ENCODE results near the gene PTPN4.

Gene PTPN4

DNA sequence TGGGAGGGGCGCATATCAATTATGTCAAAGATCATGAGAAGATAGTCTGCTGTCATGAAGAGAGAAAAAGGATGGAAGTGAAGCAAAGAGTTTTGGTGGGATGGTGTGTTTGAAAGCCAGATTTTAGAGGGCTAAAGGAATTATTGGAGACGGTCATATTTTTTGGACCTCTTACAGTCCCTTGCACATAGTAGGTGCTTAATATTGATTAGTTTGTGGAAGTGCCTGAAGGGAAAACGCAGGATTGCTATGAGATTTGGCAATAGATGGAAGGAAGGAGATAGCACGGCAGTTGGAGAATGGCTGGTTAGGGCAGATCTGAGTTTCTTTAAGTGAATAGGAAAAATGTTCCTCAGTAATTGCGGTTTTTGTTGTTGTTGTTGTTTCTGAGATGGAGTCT, 269.1 kb downstream of the PTPN4 start:
- no peak for ATAC-seq
- TF ChIP-seq, protein P1, sequence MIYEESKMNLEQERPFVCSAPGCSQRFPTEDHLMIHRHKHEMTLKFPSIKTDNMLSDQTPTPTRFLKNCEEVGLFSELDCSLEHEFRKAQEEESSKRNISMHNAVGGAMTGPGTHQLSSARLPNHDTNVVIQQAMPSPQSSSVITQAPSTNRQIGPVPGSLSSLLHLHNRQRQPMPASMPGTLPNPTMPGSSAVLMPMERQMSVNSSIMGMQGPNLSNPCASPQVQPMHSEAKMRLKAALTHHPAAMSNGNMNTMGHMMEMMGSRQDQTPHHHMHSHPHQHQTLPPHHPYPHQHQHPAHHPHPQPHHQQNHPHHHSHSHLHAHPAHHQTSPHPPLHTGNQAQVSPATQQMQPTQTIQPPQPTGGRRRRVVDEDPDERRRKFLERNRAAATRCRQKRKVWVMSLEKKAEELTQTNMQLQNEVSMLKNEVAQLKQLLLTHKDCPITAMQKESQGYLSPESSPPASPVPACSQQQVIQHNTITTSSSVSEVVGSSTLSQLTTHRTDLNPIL (CRISPR knock-in tag; IDR thresholded peaks at IDR 0.05; ENCODE audit: low read depth) = no peak
- TF ChIP-seq ISL1 (CRISPR knock-in tag; IDR thresholded peaks at IDR 0.05) (no peak), GLIS3 (CRISPR knock-in tag; IDR thresholded peaks at IDR 0.05) (no peak), ZNF8 (CRISPR knock-in tag; IDR thresholded peaks at IDR 0.05) (no peak), TCF4 (CRISPR knock-in tag; IDR thresholded peaks at IDR 0.05; ENCODE audit: borderline replicate concordance) (no peak), ZC3H10 (CRISPR knock-in tag; IDR thresholded peaks at IDR 0.05) (no peak), ESRRG (CRISPR knock-in tag; IDR thresholded peaks at IDR 0.05) (no peak), CSDC2 (CRISPR knock-in tag; IDR thresholded peaks at IDR 0.05) (no peak), ZNF70 (CRISPR knock-in tag; IDR thresholded peaks at IDR 0.05) (no peak), RARB (CRISPR knock-in tag; IDR thresholded peaks at IDR 0.05) (no peak), ZFP30 (CRISPR knock-in tag; IDR thresholded peaks at IDR 0.05) (no peak), OSR1 (CRISPR knock-in tag; IDR thresholded peaks at IDR 0.05) (no peak), SNAI2 (CRISPR knock-in tag; IDR thresholded peaks at IDR 0.05) (no peak), PPARA (CRISPR knock-in tag; IDR thresholded peaks at IDR 0.05; ENCODE audit: borderline replicate concordance) (no peak), ARNTL (CRISPR knock-in tag; IDR thresholded peaks at IDR 0.05; ENCODE audit: borderline replicate concordance, low read depth) (no peak), ZFP3 (CRISPR knock-in tag; IDR thresholded peaks at IDR 0.05) (no peak), TOX (CRISPR knock-in tag; IDR thresholded peaks at IDR 0.05; ENCODE audit: borderline replicate concordance) (no peak)

DNA sequence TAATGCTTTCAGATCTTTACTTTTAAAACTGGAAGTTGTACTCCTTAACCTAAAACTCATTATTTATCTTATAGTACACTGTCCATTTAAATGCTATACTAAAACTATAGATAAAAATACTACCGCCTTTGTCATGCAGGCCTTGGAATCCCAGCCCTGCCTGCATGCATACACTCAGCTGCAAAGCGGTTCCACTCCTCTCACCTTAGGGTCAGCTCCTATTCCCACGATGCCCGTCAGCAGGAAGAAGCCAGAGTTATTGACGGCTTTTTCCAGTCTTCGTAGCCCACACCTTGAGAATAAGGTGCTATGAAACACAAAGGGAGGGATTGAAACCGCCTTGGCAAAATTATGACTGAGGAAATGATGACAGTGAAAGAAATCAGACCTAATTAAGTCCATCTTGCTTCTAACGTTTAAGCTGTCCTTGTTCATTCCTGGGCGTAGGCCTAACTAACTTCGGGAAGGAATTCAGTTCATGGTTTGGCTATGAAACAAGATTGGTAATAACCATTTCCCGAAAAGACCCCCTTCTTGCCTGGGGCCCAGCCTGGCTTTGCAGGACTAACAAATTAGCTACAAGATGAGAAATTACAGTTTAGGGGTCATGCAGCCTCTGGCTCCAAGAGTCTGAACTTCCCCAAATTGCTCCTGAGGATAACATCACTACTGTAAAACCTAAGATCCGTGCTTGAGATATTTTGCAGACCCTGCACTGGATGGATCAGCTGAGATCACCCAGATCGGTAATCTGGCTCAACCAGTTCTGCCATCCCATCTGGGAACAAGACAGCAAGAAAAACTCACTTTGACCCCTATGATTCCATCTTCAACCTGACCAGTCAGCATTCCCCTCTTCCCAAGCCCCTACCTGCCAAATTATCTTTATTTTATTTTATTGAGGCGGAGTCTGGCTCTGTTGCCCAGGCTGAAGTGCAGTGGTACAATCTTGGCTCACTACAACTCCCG, 270.2 kb downstream of the PTPN4 start:
- TF ChIP-seq, protein P2, sequence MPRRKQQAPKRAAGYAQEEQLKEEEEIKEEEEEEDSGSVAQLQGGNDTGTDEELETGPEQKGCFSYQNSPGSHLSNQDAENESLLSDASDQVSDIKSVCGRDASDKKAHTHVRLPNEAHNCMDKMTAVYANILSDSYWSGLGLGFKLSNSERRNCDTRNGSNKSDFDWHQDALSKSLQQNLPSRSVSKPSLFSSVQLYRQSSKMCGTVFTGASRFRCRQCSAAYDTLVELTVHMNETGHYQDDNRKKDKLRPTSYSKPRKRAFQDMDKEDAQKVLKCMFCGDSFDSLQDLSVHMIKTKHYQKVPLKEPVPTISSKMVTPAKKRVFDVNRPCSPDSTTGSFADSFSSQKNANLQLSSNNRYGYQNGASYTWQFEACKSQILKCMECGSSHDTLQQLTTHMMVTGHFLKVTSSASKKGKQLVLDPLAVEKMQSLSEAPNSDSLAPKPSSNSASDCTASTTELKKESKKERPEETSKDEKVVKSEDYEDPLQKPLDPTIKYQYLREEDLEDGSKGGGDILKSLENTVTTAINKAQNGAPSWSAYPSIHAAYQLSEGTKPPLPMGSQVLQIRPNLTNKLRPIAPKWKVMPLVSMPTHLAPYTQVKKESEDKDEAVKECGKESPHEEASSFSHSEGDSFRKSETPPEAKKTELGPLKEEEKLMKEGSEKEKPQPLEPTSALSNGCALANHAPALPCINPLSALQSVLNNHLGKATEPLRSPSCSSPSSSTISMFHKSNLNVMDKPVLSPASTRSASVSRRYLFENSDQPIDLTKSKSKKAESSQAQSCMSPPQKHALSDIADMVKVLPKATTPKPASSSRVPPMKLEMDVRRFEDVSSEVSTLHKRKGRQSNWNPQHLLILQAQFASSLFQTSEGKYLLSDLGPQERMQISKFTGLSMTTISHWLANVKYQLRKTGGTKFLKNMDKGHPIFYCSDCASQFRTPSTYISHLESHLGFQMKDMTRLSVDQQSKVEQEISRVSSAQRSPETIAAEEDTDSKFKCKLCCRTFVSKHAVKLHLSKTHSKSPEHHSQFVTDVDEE (CRISPR knock-in tag; IDR thresholded peaks at IDR 0.05) = no peak
- no peak for TF ChIP-seq ZNF70 (CRISPR knock-in tag; IDR thresholded peaks at IDR 0.05)
- TF ChIP-seq, protein P3, sequence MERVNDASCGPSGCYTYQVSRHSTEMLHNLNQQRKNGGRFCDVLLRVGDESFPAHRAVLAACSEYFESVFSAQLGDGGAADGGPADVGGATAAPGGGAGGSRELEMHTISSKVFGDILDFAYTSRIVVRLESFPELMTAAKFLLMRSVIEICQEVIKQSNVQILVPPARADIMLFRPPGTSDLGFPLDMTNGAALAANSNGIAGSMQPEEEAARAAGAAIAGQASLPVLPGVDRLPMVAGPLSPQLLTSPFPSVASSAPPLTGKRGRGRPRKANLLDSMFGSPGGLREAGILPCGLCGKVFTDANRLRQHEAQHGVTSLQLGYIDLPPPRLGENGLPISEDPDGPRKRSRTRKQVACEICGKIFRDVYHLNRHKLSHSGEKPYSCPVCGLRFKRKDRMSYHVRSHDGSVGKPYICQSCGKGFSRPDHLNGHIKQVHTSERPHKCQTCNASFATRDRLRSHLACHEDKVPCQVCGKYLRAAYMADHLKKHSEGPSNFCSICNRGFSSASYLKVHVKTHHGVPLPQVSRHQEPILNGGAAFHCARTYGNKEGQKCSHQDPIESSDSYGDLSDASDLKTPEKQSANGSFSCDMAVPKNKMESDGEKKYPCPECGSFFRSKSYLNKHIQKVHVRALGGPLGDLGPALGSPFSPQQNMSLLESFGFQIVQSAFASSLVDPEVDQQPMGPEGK (CRISPR knock-in tag; IDR thresholded peaks at IDR 0.05; ENCODE audit: borderline replicate concordance) = no peak
- no peak for TF ChIP-seq ESRRG (CRISPR knock-in tag; IDR thresholded peaks at IDR 0.05)
- TF ChIP-seq OSR1 (CRISPR knock-in tag; IDR thresholded peaks at IDR 0.05) = no peak
- TF ChIP-seq, protein P4, sequence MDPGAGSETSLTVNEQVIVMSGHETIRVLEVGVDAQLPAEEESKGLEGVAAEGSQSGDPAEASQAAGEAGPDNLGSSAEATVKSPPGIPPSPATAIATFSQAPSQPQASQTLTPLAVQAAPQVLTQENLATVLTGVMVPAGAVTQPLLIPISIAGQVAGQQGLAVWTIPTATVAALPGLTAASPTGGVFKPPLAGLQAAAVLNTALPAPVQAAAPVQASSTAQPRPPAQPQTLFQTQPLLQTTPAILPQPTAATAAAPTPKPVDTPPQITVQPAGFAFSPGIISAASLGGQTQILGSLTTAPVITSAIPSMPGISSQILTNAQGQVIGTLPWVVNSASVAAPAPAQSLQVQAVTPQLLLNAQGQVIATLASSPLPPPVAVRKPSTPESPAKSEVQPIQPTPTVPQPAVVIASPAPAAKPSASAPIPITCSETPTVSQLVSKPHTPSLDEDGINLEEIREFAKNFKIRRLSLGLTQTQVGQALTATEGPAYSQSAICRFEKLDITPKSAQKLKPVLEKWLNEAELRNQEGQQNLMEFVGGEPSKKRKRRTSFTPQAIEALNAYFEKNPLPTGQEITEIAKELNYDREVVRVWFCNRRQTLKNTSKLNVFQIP (CRISPR knock-in tag; IDR thresholded peaks at IDR 0.05; ENCODE audit: borderline replicate concordance, low read depth) = no peak
- no peak for TF ChIP-seq ZNF565 (CRISPR knock-in tag; conservative IDR thresholded peaks at IDR 0.05; ENCODE audit: low read depth)
- no peak for TF ChIP-seq ZFP30 (CRISPR knock-in tag; IDR thresholded peaks at IDR 0.05)
- no peak for TF ChIP-seq GLIS3 (CRISPR knock-in tag; IDR thresholded peaks at IDR 0.05)
- no peak for ATAC-seq

DNA sequence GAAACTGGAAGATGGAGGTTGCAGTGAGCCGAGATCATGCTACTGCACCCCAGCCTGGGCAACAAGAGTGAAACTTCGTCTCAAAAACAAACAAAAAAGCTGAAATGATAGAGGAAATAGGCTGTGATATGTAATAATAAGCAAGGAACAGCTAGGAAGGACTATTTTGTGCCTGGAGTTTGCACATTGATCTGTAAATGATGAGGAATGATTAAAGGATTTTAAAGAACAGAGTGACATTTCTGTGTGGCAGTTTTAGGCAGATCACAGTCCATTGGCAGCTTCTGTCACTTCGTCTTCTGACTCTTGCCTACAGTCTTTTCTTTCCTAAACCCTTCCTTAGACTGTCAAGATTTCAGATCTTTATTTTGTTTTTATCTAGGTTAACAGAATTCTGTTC, 272.6 kb downstream of the PTPN4 start:
- ATAC-seq = no peak
- TF ChIP-seq SNAI2 (CRISPR knock-in tag; IDR thresholded peaks at IDR 0.05) = no peak
- TF ChIP-seq, protein P5, sequence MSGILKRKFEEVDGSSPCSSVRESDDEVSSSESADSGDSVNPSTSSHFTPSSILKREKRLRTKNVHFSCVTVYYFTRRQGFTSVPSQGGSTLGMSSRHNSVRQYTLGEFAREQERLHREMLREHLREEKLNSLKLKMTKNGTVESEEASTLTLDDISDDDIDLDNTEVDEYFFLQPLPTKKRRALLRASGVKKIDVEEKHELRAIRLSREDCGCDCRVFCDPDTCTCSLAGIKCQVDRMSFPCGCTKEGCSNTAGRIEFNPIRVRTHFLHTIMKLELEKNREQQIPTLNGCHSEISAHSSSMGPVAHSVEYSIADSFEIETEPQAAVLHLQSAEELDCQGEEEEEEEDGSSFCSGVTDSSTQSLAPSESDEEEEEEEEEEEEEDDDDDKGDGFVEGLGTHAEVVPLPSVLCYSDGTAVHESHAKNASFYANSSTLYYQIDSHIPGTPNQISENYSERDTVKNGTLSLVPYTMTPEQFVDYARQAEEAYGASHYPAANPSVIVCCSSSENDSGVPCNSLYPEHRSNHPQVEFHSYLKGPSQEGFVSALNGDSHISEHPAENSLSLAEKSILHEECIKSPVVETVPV (CRISPR knock-in tag; IDR thresholded peaks at IDR 0.05) = no peak
- no peak for TF ChIP-seq CSDC2 (CRISPR knock-in tag; IDR thresholded peaks at IDR 0.05)
- TF ChIP-seq TCF4 (CRISPR knock-in tag; IDR thresholded peaks at IDR 0.05; ENCODE audit: borderline replicate concordance) = no peak
- no peak for TF ChIP-seq GLIS3 (CRISPR knock-in tag; IDR thresholded peaks at IDR 0.05)
- no peak for TF ChIP-seq ESRRG (CRISPR knock-in tag; IDR thresholded peaks at IDR 0.05)
- no peak for TF ChIP-seq TOX (CRISPR knock-in tag; IDR thresholded peaks at IDR 0.05; ENCODE audit: borderline replicate concordance)
- TF ChIP-seq ZNF8 (CRISPR knock-in tag; IDR thresholded peaks at IDR 0.05) = no peak
- no peak for TF ChIP-seq ZFP3 (CRISPR knock-in tag; IDR thresholded peaks at IDR 0.05)
- TF ChIP-seq, protein P2 (CRISPR knock-in tag; IDR thresholded peaks at IDR 0.05) = no peak
- TF ChIP-seq, protein P4 (CRISPR knock-in tag; IDR thresholded peaks at IDR 0.05; ENCODE audit: borderline replicate concordance, low read depth) = no peak
- no peak for TF ChIP-seq OSR1 (CRISPR knock-in tag; IDR thresholded peaks at IDR 0.05)
